HG03521 (cell line): ENCODE measurements around the gene GPATCH1.
"Not testable (repeated sequence)": the region's sequence is repeated elsewhere in the genome, so short reads cannot be mapped to it uniquely, and the experiment has no call there.

Experiments used
- ATAC-seq: cut with Tn5 transposase; IDR thresholded peaks from one replicate; pipeline ENCODE4 v1.9.1; 2021; ENCODE audit warnings: mild to moderate bottlenecking, moderate library complexity; ENCODE audit not compliant: unreplicated experiment

Gene GPATCH1, protein sequence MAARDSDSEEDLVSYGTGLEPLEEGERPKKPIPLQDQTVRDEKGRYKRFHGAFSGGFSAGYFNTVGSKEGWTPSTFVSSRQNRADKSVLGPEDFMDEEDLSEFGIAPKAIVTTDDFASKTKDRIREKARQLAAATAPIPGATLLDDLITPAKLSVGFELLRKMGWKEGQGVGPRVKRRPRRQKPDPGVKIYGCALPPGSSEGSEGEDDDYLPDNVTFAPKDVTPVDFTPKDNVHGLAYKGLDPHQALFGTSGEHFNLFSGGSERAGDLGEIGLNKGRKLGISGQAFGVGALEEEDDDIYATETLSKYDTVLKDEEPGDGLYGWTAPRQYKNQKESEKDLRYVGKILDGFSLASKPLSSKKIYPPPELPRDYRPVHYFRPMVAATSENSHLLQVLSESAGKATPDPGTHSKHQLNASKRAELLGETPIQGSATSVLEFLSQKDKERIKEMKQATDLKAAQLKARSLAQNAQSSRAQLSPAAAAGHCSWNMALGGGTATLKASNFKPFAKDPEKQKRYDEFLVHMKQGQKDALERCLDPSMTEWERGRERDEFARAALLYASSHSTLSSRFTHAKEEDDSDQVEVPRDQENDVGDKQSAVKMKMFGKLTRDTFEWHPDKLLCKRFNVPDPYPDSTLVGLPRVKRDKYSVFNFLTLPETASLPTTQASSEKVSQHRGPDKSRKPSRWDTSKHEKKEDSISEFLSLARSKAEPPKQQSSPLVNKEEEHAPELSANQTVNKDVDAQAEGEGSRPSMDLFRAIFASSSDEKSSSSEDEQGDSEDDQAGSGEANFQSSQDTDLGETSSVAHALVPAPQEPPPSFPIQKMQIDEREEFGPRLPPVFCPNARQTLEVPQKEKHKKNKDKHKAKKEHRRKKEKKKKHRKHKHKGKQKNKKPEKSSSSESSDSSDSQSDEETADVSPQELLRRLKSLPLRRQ

DNA sequence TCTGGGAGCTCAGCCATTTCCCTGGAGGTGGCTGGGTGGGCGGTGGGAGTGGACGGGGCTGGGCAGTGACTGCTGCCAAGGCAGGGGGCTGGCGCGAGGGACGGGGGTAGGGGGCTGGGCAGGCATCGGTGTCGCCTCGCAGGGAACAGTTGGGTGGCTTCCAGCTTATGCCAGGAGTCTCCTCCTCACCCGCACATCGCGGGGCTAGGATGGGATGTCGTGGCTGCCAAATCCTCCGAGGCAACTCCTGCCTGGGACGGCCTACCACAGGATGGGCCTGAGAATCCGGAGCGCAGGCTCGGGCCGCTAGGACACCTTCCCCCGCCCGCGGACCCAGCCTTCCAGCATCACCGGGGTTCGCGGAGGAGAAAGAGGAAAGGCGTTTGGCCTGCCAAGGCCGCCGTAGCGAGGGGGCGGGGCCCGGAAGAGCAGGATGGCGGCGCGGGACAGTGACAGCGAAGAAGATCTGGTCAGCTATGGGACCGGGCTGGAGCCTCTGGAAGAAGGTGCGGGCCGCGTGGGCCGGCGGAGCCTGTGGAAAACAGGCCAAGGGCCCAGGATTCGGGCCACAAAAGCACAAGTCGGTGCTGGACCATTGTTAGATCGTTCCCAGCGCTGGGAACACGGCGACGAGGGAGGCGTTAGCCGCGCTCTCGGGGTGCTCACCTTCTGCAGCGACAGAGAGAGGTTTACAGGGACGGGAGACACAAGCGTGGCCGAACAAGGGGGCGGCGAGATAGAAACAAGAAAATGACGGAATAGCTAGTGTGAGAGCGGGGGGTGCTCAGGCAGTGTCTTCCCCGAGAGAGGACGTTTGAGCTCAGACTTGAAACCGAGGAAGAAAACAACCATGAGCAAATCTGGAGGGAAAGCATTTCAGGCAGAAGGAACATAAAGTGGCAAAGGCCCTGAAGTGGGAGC lies at the start of gene GPATCH1:
TSS of gene GPATCH1 (plus strand) at position 421 of the 921 bp plus-strand sequence. CDS start at position 434, 13 bp downstream.
- peak; percentile 85 for ATAC-seq

DNA sequence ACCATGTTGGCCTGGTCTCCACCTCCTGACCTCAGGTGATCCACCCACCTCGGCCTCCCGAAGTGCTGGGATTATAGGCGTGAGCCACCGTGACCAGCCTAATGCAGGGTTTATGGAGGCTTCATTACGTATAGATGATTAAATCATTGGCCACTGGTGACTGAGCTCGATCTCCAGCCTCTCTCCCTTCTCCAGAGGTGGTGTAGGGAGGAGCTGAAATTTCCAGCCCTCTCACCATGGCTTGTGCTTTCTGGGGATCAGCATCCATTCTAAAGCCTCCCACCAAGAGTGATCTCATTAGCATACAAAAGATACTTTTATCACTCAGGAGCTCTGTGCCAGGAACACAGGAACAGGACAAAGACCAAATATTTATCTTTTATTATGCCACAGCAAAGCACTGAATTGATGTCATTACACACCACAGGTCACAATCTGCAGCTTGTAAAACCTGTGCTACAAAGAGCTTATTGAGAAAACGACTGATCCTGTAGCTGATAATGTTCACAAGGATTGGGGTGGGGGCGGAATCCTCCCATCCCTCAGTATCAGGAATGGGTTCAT lies 48.7 kb upstream of the GPATCH1 start:
- ATAC-seq = no peak

DNA sequence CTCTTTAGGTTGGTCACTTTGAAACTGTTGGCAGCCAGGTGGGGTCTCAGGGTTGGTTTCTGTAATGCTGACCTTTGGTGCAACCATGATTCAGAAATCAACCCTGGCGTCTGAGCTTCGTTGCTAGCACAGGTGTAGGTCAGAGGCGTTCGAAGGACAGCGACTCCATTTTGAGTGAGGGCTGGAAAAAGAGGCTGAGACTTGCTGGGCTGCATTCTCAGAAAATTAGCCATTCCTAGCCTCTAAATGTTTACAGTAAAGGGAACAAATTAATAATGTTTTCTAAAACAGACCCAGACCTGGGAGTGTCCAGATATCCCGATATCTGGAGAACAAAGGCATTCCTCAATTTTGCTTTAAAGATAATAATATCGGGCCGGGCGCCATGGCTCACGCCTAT lies 45.5 kb upstream of the GPATCH1 start:
- ATAC-seq = no peak

DNA sequence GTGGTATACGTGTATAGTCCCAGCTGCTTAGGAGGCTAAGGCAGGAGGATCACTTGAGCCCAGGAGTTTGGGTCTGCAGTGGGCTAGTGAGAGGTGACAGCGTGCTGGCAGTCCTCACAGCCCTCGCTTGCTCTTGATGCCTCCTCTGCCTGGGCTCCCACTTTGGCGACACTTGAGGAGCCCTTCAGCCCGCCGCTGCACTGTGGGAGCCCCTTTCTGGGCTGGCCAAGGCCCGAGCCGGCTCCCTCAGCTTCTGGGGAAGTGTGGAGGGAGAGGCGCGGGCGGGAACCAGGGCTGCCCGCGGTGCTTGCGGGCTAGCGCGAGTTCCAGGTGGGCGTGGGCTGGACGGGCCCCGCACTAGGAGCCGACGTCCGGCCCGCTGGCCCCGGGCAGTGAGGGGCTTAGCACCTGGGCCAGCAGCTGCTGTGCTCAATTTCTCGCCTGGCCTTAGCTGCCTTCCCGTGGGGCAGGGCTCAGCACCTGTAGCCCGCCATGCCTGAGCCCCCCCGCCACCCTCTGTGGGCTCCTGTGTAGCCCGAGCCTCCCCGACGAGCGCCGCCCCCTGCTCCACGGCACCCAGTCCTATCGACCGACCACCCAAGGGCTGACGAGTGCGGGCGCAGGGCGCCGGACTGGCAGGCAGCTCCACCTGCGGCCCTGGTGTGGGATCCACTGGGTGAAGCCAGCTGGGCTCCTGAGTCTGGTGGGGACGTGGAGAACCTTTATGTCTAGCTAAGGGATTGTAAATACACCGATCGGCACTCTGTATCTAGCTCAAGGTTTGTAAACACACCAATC lies 44.4 kb upstream of the GPATCH1 start:
- ATAC-seq = not testable (repeated sequence)

DNA sequence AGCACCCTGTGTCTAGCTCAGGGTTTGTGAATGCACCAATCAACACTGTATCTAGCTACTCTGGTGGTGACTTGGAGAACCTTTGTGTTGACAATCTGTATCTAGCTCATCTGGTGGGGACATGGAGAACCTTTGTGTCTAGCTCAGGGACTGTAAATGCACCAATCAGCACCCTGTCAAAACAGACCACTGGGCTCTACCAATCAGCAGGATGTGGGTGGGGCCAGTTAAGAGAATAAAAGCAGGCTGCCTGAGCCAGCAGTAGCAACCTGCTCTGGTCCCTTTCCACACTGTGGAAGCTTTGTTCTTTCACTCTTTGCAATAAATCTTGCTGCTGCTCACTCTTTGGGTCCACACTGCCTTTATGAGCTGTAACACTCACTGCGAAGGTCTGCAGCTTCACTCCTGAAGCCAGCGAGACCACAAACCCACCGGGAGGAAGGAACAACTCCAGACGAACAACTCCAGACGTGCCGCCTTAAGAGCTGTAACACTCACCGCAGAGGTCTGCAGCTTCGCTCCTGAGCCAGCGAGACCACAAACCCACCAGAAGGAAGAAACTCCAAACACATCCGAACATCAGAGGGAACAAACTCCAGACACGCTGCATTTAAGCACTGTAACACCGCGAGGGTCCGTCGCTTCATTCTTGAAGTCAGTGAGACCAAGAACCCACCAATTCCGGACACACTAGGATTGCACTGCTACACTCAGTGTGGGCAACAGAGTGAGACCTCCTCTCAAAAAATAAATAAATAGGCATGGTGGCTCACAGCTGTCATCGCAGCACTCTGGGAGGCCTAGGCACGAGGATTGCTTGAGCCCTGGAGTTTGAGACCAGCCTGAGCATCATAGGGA lies 43.6 kb upstream of the GPATCH1 start:
- ATAC-seq = not testable (repeated sequence)

DNA sequence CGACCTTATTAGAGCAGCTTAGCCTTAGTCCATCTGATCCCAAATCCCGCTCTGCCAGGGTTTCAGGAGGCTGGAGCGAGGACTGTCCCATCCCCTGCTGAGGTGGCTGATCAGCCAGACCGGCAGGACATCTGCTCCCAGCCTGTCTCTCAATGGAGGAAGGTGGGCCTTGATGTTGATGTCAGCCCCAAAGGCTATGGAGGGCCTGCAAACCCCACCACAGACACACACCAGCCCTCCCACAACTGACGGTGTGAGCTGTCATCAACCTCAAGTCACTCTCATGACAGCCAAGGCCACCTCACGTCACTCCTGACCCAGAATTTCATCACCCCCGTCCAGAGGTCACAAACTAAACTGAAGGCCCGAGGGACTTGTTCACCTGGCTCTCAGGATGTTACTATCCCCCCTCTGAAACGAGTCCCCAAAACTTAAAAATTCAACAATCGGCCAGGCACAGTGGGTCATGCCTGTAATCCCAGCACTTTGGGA lies 41.8 kb upstream of the GPATCH1 start:
- ATAC-seq = no peak

DNA sequence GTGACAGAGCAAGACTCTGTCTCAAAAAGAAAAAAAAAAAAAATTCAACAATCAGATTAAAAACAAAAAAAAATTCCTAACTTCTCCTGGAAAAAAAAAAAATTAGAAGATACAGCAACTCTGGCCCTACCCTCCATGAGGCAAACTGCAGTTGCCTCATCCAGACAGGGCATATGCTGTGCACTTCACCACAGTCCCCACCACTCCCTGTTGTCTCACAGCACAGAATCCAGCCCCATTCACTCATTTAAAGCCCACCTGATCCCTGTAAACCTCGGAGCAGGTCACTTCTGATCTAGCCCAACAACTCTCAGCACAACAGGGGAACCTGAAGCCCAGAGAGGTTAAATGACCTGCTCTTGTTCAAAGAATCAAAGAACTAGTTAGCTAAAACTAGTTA lies 41.2 kb upstream of the GPATCH1 start:
- no peak for ATAC-seq

DNA sequence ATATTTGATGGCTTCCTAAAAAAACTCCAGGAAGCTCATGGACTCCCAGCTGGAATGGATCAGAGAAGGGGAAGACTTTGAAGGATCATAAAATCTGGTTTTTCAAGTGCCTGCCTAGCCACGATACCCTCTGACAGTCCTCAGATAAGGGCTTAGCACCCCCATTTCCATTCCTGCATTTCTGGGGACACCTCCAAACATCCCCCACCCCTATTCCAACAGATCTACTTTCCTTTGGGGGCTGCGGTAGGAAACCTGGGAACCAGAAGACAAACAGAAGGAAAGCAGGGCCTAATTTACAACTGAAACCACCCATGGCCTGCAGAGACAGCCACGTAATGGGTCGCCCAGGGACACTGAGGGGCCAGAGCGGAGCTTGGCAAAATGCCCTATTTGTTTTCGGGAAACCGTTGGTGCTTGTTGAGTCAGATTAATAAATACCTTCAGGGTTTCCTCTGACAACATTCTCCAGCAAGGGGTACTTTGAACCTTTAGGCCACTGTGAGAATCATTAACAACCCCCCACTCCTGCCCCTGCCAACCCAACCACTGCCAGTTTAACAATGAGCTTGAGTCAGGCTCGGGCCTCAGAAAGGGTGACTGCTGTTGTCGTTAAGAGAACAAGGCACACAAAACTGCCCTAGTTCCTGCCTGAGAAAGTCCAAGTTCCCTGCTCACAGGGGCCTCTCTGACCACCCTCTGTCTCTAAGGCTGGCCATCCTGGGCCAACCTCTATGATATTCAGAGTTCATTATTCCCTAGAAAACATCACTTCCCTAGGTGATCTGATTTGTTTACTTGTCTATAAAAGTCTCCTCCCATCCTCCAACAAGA lies 39.8 kb upstream of the GPATCH1 start:
- ATAC-seq = no peak

DNA sequence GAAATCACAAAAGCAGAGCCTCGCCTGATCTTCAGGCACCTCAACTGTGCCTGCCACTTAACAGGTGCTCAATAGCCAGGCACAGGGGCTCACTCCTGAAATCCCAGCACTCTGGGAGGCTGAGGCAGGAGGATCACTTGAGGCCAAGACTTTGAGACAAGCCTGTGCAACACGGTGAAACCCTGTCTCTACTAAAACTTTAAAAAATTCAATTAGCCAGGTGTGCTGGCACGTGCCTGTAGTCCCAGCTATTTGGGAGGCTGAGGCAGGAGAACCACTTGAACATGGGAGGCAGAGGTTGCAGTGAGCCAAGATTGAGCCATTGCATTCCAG lies 39.2 kb upstream of the GPATCH1 start:
- not testable (repeated sequence) for ATAC-seq

DNA sequence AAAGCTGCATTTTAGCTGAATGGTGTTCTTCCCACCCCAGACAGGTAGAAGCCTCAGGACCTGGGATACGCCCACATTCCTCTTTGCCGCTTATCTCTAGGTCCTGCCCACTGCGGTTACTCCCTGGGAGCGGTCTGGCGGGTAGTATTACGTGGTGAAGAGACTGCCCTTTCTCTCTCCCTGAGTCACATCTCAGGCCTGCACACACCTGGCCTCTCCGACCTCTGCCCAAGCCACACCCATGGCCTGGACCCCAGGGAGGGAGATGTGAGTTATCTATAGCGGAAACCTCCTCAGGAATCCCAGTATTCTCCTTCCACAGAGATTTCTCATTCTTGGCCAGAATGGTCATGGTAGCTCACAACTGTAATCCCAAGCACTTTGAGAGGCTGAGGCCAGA lies 33.6 kb upstream of the GPATCH1 start:
- no peak for ATAC-seq

DNA sequence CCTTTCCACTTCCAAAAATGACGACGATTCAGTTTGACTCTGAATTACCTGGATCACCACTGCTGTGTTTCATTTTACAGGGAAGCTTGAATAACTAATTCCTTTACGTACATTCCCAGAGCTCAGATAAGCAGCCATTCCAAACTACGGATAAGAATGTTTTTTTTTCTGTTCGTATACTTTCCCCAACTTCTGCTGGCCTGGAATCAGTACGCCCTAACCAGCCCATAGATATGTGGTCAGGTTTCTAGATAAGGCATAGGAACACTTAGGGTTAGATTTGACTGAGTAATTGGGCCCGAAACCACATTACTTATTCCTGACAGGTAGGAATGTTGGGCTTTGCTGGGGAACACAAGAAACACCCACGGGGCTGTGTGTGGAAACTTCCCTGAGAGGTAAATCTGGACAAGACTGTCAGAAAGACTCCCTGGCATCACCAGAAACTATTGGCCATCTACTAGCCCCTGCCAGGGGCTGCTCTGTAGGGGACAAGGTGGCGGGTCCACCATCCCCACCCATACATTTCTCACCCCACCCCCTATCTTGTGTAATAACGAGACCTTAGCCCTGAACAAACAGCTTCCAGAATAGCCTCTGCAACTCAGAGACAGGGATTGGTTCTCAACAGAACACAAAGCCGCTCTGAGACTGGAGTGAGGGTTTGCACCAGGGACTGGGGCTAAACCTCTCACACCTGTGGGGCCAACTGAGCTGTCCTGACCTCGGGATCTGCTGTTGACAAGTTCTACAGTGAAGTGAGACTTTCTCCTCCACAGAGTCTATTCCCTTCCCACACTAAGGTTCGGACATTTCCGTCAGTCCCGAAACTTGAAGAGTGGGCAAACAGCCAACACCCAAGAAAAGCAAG lies 31.9 kb upstream of the GPATCH1 start:
- no peak for ATAC-seq

DNA sequence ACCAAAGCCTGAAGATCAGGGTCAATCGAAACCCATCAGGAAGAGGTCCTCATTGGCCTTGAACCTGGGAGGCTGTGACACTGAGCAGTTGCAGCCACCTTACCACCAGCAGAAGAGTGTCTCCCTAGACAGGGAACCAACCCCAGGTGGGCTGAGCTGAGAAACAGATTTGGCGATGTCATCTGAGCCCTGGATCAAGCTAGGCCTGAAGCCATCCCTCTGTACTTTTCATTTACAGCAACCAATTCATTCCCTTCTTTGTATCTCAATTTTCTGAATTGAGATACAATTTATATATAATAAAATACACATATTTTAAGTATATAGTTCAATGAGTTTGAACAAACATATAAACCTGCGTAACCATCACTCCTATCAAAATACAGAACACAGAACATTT lies 30.9 kb upstream of the GPATCH1 start:
- no peak for ATAC-seq

DNA sequence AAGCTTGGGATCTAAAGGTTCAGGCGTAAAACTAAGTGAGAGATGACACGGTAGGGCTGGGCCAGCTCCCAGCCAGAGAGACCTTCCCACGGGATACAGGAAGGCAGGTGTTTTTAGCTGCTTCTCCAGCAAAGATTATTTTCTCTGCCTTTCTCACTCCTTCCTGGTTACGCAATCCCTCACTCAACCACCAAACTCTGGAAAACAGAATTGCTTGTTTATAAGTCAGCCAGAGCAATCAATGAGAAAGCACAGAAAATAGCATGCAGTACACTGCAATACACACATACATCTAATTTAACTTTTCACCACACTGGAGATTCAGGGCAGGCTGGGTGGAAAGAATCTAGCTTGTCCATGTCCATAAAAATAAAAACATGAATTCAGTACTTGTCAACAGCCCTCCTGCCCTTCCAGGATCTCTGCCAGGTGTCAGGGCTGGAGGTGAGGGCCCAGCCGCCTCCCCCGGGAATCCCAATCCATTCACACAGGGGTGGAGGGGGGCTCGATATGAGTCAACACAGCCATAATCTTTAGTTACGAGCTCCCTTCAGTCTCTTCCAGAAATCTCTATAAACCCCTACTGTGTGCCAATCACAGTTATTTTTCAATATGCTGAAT lies 28.5 kb upstream of the GPATCH1 start:
- ATAC-seq = no peak

DNA sequence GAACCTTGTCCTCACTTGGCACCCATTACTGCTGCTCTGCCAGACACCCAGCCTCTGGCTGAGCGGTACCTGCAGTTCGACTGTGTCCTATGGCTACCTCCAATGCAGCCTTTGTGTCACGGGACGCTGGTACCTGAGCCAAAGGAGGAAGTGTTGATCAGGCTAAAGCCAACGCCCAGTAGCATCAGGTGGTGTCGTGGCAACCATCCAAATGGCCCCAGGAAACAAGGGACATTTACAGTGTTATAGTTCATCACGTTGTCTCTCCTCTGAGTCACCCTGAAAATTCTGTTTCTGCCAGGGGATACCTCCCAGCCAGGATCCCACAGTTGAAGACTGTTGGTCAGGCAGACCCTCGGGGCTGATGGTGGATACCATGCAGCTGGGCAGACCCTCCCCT lies 26.4 kb upstream of the GPATCH1 start:
- no peak for ATAC-seq

DNA sequence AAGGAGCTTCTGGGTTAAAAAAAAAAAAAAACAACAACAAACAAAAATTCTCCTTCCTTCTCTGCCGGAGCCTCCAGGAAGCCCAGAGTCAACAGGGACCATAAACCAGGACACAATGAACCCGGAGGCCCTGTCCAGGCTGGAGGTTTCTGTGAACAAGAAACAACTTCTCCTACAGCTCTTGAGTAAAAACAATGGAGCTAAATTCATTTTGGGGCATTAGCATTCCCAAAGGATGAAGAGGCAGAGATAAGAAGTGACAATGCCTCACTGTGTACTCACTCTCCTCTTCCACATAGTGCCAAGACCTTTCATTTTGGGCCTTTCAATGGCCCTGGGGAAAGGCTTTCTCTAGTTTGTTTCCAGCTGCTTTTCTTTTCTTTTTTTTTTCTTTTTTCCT lies 25.3 kb upstream of the GPATCH1 start:
- ATAC-seq = no peak

DNA sequence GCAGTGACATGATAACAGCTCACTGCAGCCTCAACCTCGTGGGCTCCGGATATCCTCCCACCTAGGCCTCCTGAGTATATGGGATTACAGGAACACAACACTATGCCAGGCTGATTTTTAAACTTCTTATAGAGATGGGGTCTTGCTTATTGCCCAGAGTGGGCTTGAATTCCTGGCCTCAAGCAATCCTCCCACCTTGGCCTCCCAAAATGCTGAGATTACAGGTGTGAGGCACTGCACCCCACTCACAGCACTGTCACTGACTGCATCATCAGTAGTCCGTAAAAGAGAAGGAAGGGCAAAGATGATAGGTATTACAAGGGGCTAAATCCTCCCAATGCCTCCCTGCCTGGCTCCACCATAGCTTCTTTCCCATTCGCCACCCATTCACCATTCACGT lies 20.4 kb upstream of the GPATCH1 start:
- ATAC-seq = no peak
